DMS53 treated with DMSO at 0.1 percent for 48 hours (cell line): ENCODE measurements around the gene PUS7L.
A peak's percentile ranks its signal among the peaks of the same experiment; 100 is the strongest.
"Not testable (repeated sequence)": the region's sequence is repeated elsewhere in the genome, so short reads cannot be mapped to it uniquely, and the experiment has no call there.

Source experiments
- DNase-seq: peaks from one replicate; lab custom pipeline; 2025; ENCODE audit not compliant: unreplicated experiment; lab: John Stamatoyannopoulos, UW

The PUS7L gene

GRCh38 chr12:43751360-43751759 is 7.2 kb downstream of the PUS7L start:
- not testable (repeated sequence) for DNase-seq

- no peak for DNase-seq
Observed at GRCh38 chr12:43750814-43751213, 7.8 kb downstream of the PUS7L start.

- no peak for DNase-seq
Observed at GRCh38 chr12:43749016-43749415, 9.6 kb downstream of the PUS7L start.

- DNase-seq: no peak
Observed at GRCh38 chr12:43744826-43745225, 13.8 kb downstream of the PUS7L start.

GRCh38 chr12:43742106-43742505 is 16.5 kb downstream of the PUS7L start:
- DNase-seq: no peak

- no peak for DNase-seq
Observed at GRCh38 chr12:43740511-43741100, 18.0 kb downstream of the PUS7L start.

GRCh38 chr12:43737646-43738045 is 20.9 kb downstream of the PUS7L start:
- no peak for DNase-seq

GRCh38 chr12:43736927-43737440 is 21.6 kb downstream of the PUS7L start:
- no peak for DNase-seq

GRCh38 chr12:43733687-43734086 is 24.9 kb downstream of the PUS7L start:
- DNase-seq: no peak

GRCh38 chr12:43730283-43730682 is 28.3 kb downstream of the PUS7L start:
- DNase-seq: no peak

- DNase-seq: no peak
Observed at GRCh38 chr12:43728698-43729097, 29.9 kb downstream of the PUS7L start.

GRCh38 chr12:43728117-43728516 is 30.5 kb downstream of the PUS7L start:
- peak; percentile 61 for DNase-seq

- no peak for DNase-seq
Observed at GRCh38 chr12:43723134-43723533, 35.5 kb downstream of the PUS7L start.

- no peak for DNase-seq
Observed at GRCh38 chr12:43722621-43723020, 36.0 kb downstream of the PUS7L start.

- DNase-seq: peak; percentile 90
Observed at GRCh38 chr12:43711348-43711747, 47.2 kb downstream of the PUS7L start.

GRCh38 chr12:43703772-43704171 is 54.8 kb downstream of the PUS7L start:
- not testable (repeated sequence) for DNase-seq

GRCh38 chr12:43701194-43701593 is 57.4 kb downstream of the PUS7L start:
- DNase-seq: not testable (repeated sequence)

- DNase-seq: peak; percentile 70
Observed at GRCh38 chr12:43696154-43696553, 62.4 kb downstream of the PUS7L start.

- DNase-seq: no peak
Observed at GRCh38 chr12:43694879-43695278, 63.7 kb downstream of the PUS7L start.

- DNase-seq: peak; percentile 34
Observed at GRCh38 chr12:43692064-43692463, 66.5 kb downstream of the PUS7L start.

- DNase-seq: not testable (repeated sequence)
Observed at GRCh38 chr12:43685491-43685890, 73.1 kb downstream of the PUS7L start.

- peak; percentile 77 for DNase-seq
Observed at GRCh38 chr12:43676183-43676813, 82.3 kb downstream of the PUS7L start.
